ENCODE measurements around the gene GPR146.

- no peak for TF ChIP-seq REST (IDR thresholded peaks at IDR 0.05; ENCODE audit: insufficient read depth in 1 of 2, low read depth in 2 of 2, low read length in 2 of 2)
- no peak for TF ChIP-seq POLR2AphosphoS5 (IDR thresholded peaks at IDR 0.05; ENCODE audit: low read depth, low read length)
Measured at GRCh38 chr7:1058311-1058710, 14.0 kb downstream of the GPR146 start.

Data from PFSK-1 (cell line).